Gastroesophageal sphincter (tissue), 4 donors: Measurements from ENCODE around the gene GATC. TPM values are rescaled to one million over a fixed set of nuclear protein-coding genes. Genes with fewer than 3 reads are reported as not detected.

ENCODE experiments used
- ATAC-seq: fragments of 150-250 bp; one replicate; pipeline ENCODE4 v1.9.1; 2016; ENCODE audit warnings: mild to moderate bottlenecking, moderate library complexity
- H3K27ac ChIP-seq, 4 donors: fragments of 200-600 bp; sonication (generic) in 3 of 4; 1 replicate in 3 of 4; 2 replicates in 1 of 4; pipeline ENCODE4 v1.5.1; 2016 to 2019
- H3K27me3 ChIP-seq: fragments of 200-600 bp; sonication (generic); one replicate; pipeline ENCODE4 v1.5.1; 2019
- H3K36me3 ChIP-seq, 2 donors: fragments of 200-600 bp; sonication (generic); one replicate each; pipeline ENCODE4 v1.5.1; 2019; ENCODE audit warnings: control low read depth in 1 of 2
- H3K4me1 ChIP-seq, 3 donors: fragments of 200-600 bp; sonication (generic); 1 replicate in 2 of 3; 2 replicates in 1 of 3; pipeline ENCODE4 v1.5.1; 2016 to 2019; ENCODE audit warnings: control low read depth in 2 of 3
- H3K4me3 ChIP-seq, 2 donors: fragments of 200-600 bp; sonication (generic); one replicate each; pipeline ENCODE4 v1.5.1; 2019; ENCODE audit warnings: mild to moderate bottlenecking in 1 of 2, moderate library complexity in 1 of 2
- H3K9me3 ChIP-seq, 3 donors: fragments of 200-600 bp; sonication (generic); one replicate each; pipeline ENCODE4 v1.5.1; 2017 to 2019; ENCODE audit warnings: control low read depth in 2 of 3
- EP300 ChIP-seq: sonication (generic); formaldehyde crosslinking; IDR thresholded peaks from one replicate; pipeline ENCODE4 v1.6.1; 2017; ENCODE audit warnings: antibody characterized with exemption, mild to moderate bottlenecking
- POLR2A ChIP-seq, 2 donors: fragments of 450-650 bp; IDR thresholded peaks; one replicate each; pipeline ENCODE4 v1.6.1; 2017; ENCODE audit warnings: antibody characterized with exemption in 2 of 2, mild to moderate bottlenecking in 2 of 2, moderate library complexity in 1 of 2
- POLR2AphosphoS5 ChIP-seq: sonication (generic); formaldehyde crosslinking; IDR thresholded peaks from one replicate; pipeline ENCODE4 v1.6.1; 2017; ENCODE audit warnings: antibody characterized with exemption
- WGBS, 2 donors: methylation state at CpG; one replicate each; pipeline ENCODE4 v1.1.5; 2018; ENCODE audit warnings: low coverage in 1 of 2; 5-methylcytosine and 5-hydroxymethylcytosine counted together
- small RNA-seq, 4 donors: library from RNA; depleted of rRNA; stranded (forward); fragments of <200 nt; gene quantifications; one replicate each; pipeline ENCODE3, GENCODE V24; 2016
- total RNA-seq, 4 donors: library from RNA; depleted of rRNA; stranded (reverse); fragments of >200 nt; gene quantifications; one replicate each; pipeline ENCODE4 v1.1.0, GENCODE V29; 2016
- TF ChIP-seq, protein P1 (sequence below), 4 experiments: fragments of 200-600 bp in 2 of 4; fragments of 450-650 bp in 2 of 4; sonication (generic) in 1 of 4; IDR thresholded peaks; one replicate each; pipeline ENCODE4 v1.5.1; 2017 to 2019; ENCODE audit warnings: antibody characterized with exemption in 4 of 4, mild to moderate bottlenecking in 2 of 4, moderate library complexity in 2 of 4

The GATC gene
- total RNA-seq, 4 donors from 2014 or later: 20.0 to 26.0 (median 23.2) TPM

DNA sequence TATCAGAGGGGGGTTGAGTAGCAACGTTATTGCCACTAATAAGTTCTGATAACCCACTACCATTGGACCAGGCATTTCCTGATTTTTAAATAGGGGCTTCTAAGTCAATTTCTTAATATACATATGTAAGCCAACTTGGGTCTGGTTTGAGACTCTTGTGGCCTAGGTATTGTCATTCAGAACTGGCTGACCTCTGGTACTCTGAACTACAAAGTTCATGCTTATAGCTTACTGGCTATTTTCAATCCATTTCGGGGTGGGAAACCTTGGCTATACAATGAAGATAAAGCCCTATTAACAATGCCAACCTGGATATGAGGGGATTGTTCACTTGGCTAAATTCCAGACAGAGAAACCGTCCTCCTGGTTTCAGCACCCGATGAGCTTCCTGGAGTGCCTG lies 58.3 kb downstream of the GATC start:
- no peaks in the 10 kb centered on the region for H3K9me3 ChIP-seq
- H3K4me3 ChIP-seq: no peak overlapping the region
- no peak for ATAC-seq
- no peaks in the 10 kb centered on the region for H3K27me3 ChIP-seq
- peaks cover 0 to 68% of the 10 kb centered on the region in 2 donors for H3K36me3 ChIP-seq
- no peaks in the 10 kb centered on the region for H3K4me1 ChIP-seq
- WGBS, 2 donors: 42 to 72% methylated on average over 3 of the region's 4 CpGs
- TF ChIP-seq EP300: no peak
- H3K27ac ChIP-seq: no peak overlapping the region

DNA sequence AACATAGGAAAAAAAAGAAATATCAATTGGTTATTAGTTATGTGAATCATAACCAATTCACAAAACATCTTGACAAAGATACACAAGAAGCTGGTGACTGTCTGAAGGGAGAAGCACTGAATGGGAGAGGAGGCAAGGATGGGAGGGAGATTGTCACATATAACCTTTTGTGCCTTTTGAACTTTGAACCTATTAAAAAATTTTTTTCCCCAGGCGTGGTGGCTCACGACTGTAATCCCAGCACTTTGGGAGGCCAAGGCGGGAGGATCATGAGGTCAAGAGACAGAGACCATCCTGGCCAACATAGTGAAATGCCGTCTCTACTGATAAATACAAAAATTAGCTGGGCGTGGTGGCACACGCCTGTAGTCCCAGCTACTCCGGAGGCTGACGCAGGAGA lies 62.3 kb downstream of the GATC start:
- ATAC-seq: no peak
- 83 to 85% methylated on average over 2 to 7 of the region's 8 CpGs for WGBS, 2 donors
- Histone ChIP-seq H3K36me3 (peaks cover 0 to 93% of the 10 kb centered on the region in 2 donors), H3K9me3 (no peaks in the 10 kb centered on the region), H3K27ac (no peak overlapping the region), H3K4me3 (no peak overlapping the region), H3K4me1 (no peaks in the 10 kb centered on the region), H3K27me3 (no peaks in the 10 kb centered on the region)
- TF ChIP-seq POLR2AphosphoS5 (no peak), EP300 (no peak), POLR2A (IDR thresholded peaks at IDR 0.05) (no peak)
- TF ChIP-seq, protein P1, sequence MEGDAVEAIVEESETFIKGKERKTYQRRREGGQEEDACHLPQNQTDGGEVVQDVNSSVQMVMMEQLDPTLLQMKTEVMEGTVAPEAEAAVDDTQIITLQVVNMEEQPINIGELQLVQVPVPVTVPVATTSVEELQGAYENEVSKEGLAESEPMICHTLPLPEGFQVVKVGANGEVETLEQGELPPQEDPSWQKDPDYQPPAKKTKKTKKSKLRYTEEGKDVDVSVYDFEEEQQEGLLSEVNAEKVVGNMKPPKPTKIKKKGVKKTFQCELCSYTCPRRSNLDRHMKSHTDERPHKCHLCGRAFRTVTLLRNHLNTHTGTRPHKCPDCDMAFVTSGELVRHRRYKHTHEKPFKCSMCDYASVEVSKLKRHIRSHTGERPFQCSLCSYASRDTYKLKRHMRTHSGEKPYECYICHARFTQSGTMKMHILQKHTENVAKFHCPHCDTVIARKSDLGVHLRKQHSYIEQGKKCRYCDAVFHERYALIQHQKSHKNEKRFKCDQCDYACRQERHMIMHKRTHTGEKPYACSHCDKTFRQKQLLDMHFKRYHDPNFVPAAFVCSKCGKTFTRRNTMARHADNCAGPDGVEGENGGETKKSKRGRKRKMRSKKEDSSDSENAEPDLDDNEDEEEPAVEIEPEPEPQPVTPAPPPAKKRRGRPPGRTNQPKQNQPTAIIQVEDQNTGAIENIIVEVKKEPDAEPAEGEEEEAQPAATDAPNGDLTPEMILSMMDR (IDR thresholded peaks at IDR 0.05): no peak

Small RNAs within 50 kb of the gene (small RNA-seq; reads per million reads assigned to genes)
- 0 reads per million in 4 donors for gene RF00019

Other genes starting within 250 kb of the GATC start
- 1,000 to 10,000 TPM; 1,730 to 2,825 (median 2,260) TPM for gene RPLP0, start 245.3 kb upstream of the GATC start, total RNA-seq
- 10 to 100 TPM; 43.2 to 80.4 (median 59.4) TPM for gene PXN, start 180.7 kb upstream of the GATC start, total RNA-seq
- under 1 TPM in 3 of 4 donors, not detected in 1; under 0.01 TPM for gene RNU4-2, start 154.5 kb upstream of the GATC start, total RNA-seq
- gene RNU4-1, start 153.2 kb upstream of the GATC start, total RNA-seq: under 1 TPM in 1 of 4 donors, not detected in 3; under 0.01 TPM
- gene SIRT4, start 144.1 kb upstream of the GATC start, total RNA-seq: 1 to 10 TPM in 3 of 4 donors, under 1 TPM in 1; 0.67 to 3.9 (median 3.7) TPM
- not detected for gene PLA2G1B, start 118.7 kb upstream of the GATC start, total RNA-seq
- 1 to 10 TPM in 1 of 4 donors, under 1 TPM in 3; 0.16 to 9.2 (median 0.70) TPM for gene MSI1, start 77.3 kb upstream of the GATC start, total RNA-seq
- 100 to 1,000 TPM; 424 to 588 (median 522) TPM for gene COX6A1, start 8.3 kb upstream of the GATC start, total RNA-seq
- 10 to 100 TPM in 3 of 4 donors, 1 to 10 TPM in 1; 9.7 to 19.5 (median 16.8) TPM for gene TRIAP1, start 60 bp upstream of the GATC start, total RNA-seq
- gene SRSF9, start 23.3 kb downstream of the GATC start, total RNA-seq: 10 to 100 TPM; 46.2 to 63.2 (median 49.3) TPM
- 100 to 1,000 TPM; 179 to 271 (median 229) TPM for gene DYNLL1, start 49.7 kb downstream of the GATC start, total RNA-seq
- gene COQ5, start 82.7 kb downstream of the GATC start, total RNA-seq: 10 to 100 TPM; 19.3 to 27.6 (median 22.6) TPM
- 100 to 1,000 TPM; 134 to 273 (median 161) TPM for gene RNF10, start 87.9 kb downstream of the GATC start, total RNA-seq
- gene POP5, start 135.0 kb downstream of the GATC start, total RNA-seq: 10 to 100 TPM; 18.2 to 42.0 (median 27.6) TPM
- gene CABP1, start 194.2 kb downstream of the GATC start, total RNA-seq: 1 to 10 TPM in 3 of 4 donors, under 1 TPM in 1; 0.81 to 3.0 (median 1.2) TPM
- gene MLEC, start 240.7 kb downstream of the GATC start, total RNA-seq: 10 to 100 TPM; 41.5 to 82.3 (median 56.9) TPM